MM.1S (cell line): Measurements from ENCODE around the gene PSD2.

Experiments
- DNase-seq: peaks from one replicate; pipeline ENCODE4 v3.0.0-alpha.2; 2015
- H2AFZ ChIP-seq: fragments of 300-600 bp; sonication (generic); 2 replicates; pipeline ENCODE4 v1.6.0; 2016; ENCODE audit warnings: antibody characterized with exemption, low read length
- H3F3A ChIP-seq: fragments of 300-600 bp; sonication (generic); 2 replicates; pipeline ENCODE4 v1.6.1; 2016; ENCODE audit warnings: mild to moderate bottlenecking, antibody characterized with exemption, low read length, moderate library complexity, mixed read lengths; ENCODE audit not compliant: insufficient read depth
- H3K27ac ChIP-seq: fragments of 300-600 bp; sonication (generic); 2 replicates; pipeline ENCODE4 v1.5.1; 2016; ENCODE audit warnings: mild to moderate bottlenecking, low read length
- H3K27me3 ChIP-seq: fragments of 300-600 bp; sonication (generic); replicated peaks from 2 replicates; pipeline ENCODE4 v1.6.0; 2016; ENCODE audit warnings: low read length; ENCODE audit not compliant: insufficient read depth
- H3K36me3 ChIP-seq: fragments of 300-600 bp; sonication (generic); replicated peaks from 2 replicates; pipeline ENCODE4 v1.6.1; 2016; ENCODE audit warnings: mild to moderate bottlenecking, low read length, mixed read lengths; ENCODE audit not compliant: insufficient read depth
- H3K4me1 ChIP-seq: fragments of 300-600 bp; sonication (generic); 2 replicates; pipeline ENCODE4 v1.6.1; 2016; ENCODE audit warnings: low read length, mixed read lengths
- H3K4me2 ChIP-seq: fragments of 300-600 bp; sonication (generic); 2 replicates; pipeline ENCODE4 v1.6.0; 2016; ENCODE audit warnings: low read depth, low read length
- H3K4me3 ChIP-seq: fragments of 300-600 bp; sonication (generic); 2 replicates; pipeline ENCODE4 v1.5.1; 2016; ENCODE audit warnings: low read length, mixed read lengths
- H3K79me2 ChIP-seq: fragments of 300-600 bp; sonication (generic); 2 replicates; pipeline ENCODE4 v1.6.1; 2016; ENCODE audit warnings: mixed run types, low read length, mixed read lengths
- H3K9ac ChIP-seq: fragments of 300-600 bp; sonication (generic); 2 replicates; pipeline ENCODE4 v1.6.1; 2016; ENCODE audit warnings: low read length, mixed read lengths
- H3K9me2 ChIP-seq: fragments of 300-600 bp; sonication (generic); replicated peaks from 2 replicates; pipeline ENCODE4 v1.6.1; 2016; ENCODE audit warnings: mild to moderate bottlenecking, low read length, mixed read lengths; ENCODE audit not compliant: insufficient read depth
- H3K9me3 ChIP-seq: fragments of 300-600 bp; sonication (generic); replicated peaks from 2 replicates; pipeline ENCODE4 v1.6.1; 2016; ENCODE audit warnings: mild to moderate bottlenecking, low read length, mixed read lengths; ENCODE audit not compliant: insufficient read depth
- H4K20me1 ChIP-seq: fragments of 300-600 bp; sonication (generic); 2 replicates; pipeline ENCODE4 v1.6.1; 2016; ENCODE audit warnings: mild to moderate bottlenecking, low read length, moderate library complexity, mixed read lengths; ENCODE audit not compliant: insufficient read depth
- EZH2 ChIP-seq: fragments of 300-600 bp; sonication (generic); optimal IDR thresholded peaks from 2 replicates; pipeline ENCODE3; 2017; ENCODE audit warnings: low read depth, mild to moderate bottlenecking, antibody characterized with exemption, low read length, mixed read lengths
- EZH2phosphoT487 ChIP-seq: fragments of 300-600 bp; sonication (generic); IDR thresholded peaks from 2 replicates; pipeline ENCODE4 v1.6.1; 2018; ENCODE audit warnings: antibody characterized with exemption, low read length
- TF ChIP-seq, protein P1 (sequence below): fragments of 300-600 bp; sonication (generic); IDR thresholded peaks from 2 replicates; pipeline ENCODE4 v1.5.1; 2016; ENCODE audit warnings: antibody characterized with exemption, low read length, mixed read lengths

PSD2 gene

DNA sequence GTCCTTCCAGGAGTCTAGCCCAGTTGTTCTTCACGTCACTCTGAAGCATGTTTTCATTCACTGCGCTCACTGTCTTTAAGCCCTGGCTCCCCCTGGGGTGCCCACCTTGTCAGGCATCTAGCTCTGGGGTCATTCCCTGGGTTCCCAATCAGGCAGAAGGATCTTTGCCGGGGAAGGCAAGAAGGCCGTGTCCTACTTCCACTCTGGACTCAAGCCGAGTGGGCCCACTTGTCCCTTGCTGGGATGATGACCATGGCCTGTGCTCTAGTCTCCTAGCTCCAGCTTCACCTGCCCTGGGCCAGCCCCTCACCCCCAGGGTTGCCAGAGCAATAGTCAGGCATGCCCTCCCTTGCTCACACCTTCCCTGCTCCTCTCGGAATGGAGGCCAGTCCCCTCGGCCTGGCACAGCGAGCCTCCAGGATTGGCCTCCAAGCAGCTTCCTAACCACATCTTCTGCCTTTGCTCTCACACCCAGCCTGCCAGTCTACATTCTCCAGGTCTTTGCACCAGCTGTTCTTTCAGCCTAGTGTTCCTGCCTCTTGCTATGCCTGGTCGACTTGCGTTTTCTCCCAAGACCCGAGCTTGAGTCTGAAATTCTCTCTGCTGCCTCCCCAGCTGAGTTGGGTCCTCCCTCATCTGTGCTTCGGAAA, 32.2 kb upstream of the PSD2 start:
- no peaks in the 10 kb centered on the region for H3K9me3 ChIP-seq
- no peaks in the 10 kb centered on the region for H3K9me2 ChIP-seq
- H3K36me3 ChIP-seq: no peaks in the 10 kb centered on the region
- H3K27ac ChIP-seq: no peak overlapping the region
- no peak overlapping the region for H3K4me3 ChIP-seq
- H3K79me2 ChIP-seq: no peaks in the 10 kb centered on the region
- peaks cover 27% of the 10 kb centered on the region for H3K27me3 ChIP-seq
- H3K4me1 ChIP-seq: no peaks in the 10 kb centered on the region
- H4K20me1 ChIP-seq: no peaks in the 10 kb centered on the region
- no peak overlapping the region for H3K9ac ChIP-seq
- TF ChIP-seq EZH2phosphoT487: no peak
- H3F3A ChIP-seq: no peaks in the 10 kb centered on the region
- H2AFZ ChIP-seq: no peak overlapping the region
- H3K4me2 ChIP-seq: no peak overlapping the region
- no peak for DNase-seq

DNA sequence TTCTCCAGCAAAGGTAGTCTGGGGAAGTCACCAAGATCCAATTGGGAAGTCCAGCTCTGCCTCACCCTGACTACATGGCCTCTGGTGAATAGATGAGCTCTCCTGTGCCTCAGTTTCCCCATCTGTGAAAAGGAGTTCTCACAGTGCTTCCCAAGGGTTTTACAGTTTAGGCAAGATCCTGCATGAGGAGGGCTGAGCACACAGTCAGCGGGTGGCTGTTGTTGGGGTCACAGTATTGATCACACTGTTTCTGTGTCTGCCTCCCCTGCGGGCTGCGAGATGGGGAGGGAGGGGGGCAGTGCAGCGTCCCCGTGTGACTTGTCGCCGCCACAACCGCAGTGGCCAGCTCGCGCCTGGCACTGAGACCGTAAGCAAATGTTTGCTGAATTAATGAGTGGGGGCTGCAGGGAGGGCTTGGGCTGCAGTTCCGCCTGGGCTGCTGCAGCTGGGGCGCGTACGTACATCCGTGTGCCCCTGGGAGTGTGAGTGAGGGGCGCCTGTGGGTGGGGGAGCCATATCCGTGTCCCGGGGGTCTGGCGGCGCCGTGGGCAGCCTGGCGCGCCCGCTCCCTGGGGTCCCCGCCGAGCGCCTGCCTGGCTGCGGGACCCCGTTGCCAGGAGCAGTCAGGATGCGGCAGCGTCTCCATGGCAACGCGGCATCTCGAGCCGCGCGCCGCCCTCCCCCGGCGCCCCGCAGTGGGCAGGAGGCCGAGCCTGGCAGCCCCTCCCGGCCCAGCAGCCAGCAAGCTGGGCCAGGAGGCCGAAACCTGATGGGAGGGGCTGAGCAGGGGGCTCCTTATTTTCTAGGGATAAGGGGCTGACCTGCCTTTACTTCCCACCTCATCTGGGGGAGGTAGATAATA, 31.4 kb upstream of the PSD2 start:
- no peak overlapping the region for H3K4me3 ChIP-seq
- DNase-seq: no peak
- peaks cover 27% of the 10 kb centered on the region for H3K27me3 ChIP-seq
- no peaks in the 10 kb centered on the region for H3K79me2 ChIP-seq
- no peak overlapping the region for H3K27ac ChIP-seq
- no peaks in the 10 kb centered on the region for H3K4me1 ChIP-seq
- H2AFZ ChIP-seq: no peak overlapping the region
- H3K9me2 ChIP-seq: no peaks in the 10 kb centered on the region
- no peak overlapping the region for H3K9ac ChIP-seq
- no peaks in the 10 kb centered on the region for H3F3A ChIP-seq
- no peaks in the 10 kb centered on the region for H3K36me3 ChIP-seq
- no peaks in the 10 kb centered on the region for H3K9me3 ChIP-seq
- TF ChIP-seq, protein P1, sequence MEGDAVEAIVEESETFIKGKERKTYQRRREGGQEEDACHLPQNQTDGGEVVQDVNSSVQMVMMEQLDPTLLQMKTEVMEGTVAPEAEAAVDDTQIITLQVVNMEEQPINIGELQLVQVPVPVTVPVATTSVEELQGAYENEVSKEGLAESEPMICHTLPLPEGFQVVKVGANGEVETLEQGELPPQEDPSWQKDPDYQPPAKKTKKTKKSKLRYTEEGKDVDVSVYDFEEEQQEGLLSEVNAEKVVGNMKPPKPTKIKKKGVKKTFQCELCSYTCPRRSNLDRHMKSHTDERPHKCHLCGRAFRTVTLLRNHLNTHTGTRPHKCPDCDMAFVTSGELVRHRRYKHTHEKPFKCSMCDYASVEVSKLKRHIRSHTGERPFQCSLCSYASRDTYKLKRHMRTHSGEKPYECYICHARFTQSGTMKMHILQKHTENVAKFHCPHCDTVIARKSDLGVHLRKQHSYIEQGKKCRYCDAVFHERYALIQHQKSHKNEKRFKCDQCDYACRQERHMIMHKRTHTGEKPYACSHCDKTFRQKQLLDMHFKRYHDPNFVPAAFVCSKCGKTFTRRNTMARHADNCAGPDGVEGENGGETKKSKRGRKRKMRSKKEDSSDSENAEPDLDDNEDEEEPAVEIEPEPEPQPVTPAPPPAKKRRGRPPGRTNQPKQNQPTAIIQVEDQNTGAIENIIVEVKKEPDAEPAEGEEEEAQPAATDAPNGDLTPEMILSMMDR: no peak
- no peak for TF ChIP-seq EZH2
- no peak for TF ChIP-seq EZH2phosphoT487
- H4K20me1 ChIP-seq: no peaks in the 10 kb centered on the region
- H3K4me2 ChIP-seq: no peak overlapping the region

DNA sequence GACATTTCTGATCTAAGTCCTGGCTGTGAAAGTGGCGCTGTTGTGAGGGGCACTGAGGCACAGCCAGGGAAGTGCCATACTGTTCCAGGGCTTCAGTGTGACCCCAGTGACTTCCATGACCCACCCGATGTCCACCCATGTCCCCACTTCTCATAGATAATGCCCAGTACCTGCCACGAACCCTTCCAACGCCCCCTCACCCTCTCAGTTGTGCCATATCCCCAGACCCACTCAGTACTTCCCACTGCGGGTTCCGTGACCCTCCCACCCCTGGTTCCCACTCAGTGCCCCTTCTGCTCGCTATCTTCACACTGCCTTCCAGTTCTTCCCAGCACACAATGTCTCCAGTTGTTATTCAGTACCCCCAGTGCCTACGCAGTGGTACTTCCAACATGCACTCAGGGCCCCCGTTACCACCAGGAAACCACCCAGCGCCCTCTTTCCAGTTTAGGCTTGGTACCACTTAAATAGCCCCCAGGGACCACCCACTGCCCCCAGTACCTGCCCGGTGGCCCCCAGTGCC, 30.7 kb upstream of the PSD2 start:
- Histone ChIP-seq H4K20me1 (no peaks in the 10 kb centered on the region), H3K79me2 (no peaks in the 10 kb centered on the region), H3K27ac (no peak overlapping the region), H3K9me3 (no peaks in the 10 kb centered on the region), H3K4me3 (peak overlapping the region; percentile 76; the same call in 1 of the 2 replicates), H2AFZ (no peak overlapping the region), H3K4me2 (peak overlapping the region; percentile 66; the same call in 1 of the 2 replicates), H3K9ac (no peak overlapping the region), H3K36me3 (no peaks in the 10 kb centered on the region), H3F3A (no peaks in the 10 kb centered on the region), H3K9me2 (no peaks in the 10 kb centered on the region), H3K27me3 (peaks cover 27% of the 10 kb centered on the region), H3K4me1 (no peaks in the 10 kb centered on the region)
- DNase-seq: no peak
- TF ChIP-seq, protein P1: no peak
- TF ChIP-seq EZH2: no peak
- no peak for TF ChIP-seq EZH2phosphoT487
